Esophagus (tissue), 2 donors: Measurements from ENCODE around the gene BCL2L12. TPM values are rescaled to one million over a fixed set of nuclear protein-coding genes. Genes with fewer than 3 reads are reported as not detected.

Experiments
- H3K27ac ChIP-seq, 2 donors: one replicate each; pipeline ENCODE4 v1.5.1; 2013; ENCODE audit warnings: low read depth in 2 of 2, mild to moderate bottlenecking in 2 of 2, inconsistent platforms in 1 of 2, low read length in 1 of 2, moderate library complexity in 1 of 2
- H3K27me3 ChIP-seq, 2 donors: one replicate each; pipeline ENCODE4 v1.6.1; 2013; ENCODE audit warnings: low read length in 2 of 2, control low read depth in 1 of 2, mild to moderate bottlenecking in 1 of 2; ENCODE audit not compliant: insufficient read depth in 2 of 2, control insufficient read depth in 1 of 2
- H3K36me3 ChIP-seq, 2 donors: one replicate each; pipeline ENCODE4 v1.6.1; 2013; ENCODE audit warnings: low read length in 1 of 2; ENCODE audit not compliant: control insufficient read depth in 2 of 2, insufficient read depth in 2 of 2
- H3K4me1 ChIP-seq, 2 donors: one replicate each; pipeline ENCODE4 v1.6.1; 2013; ENCODE audit warnings: low read length in 1 of 2; ENCODE audit not compliant: control insufficient read depth in 2 of 2, insufficient read depth in 2 of 2
- H3K4me3 ChIP-seq, 2 donors: one replicate each; pipeline ENCODE4 v1.5.1; 2013; ENCODE audit warnings: low read length in 2 of 2, mild to moderate bottlenecking in 2 of 2, low read depth in 1 of 2, moderate library complexity in 1 of 2
- H3K9me3 ChIP-seq, 2 donors: one replicate each; pipeline ENCODE4 v1.6.1; 2013; ENCODE audit warnings: mild to moderate bottlenecking in 2 of 2, low read depth in 1 of 2, low read length in 1 of 2, moderate library complexity in 1 of 2; ENCODE audit not compliant: control insufficient read depth in 2 of 2, insufficient read depth in 1 of 2
- WGBS, 2 donors: extraction: QIAGEN DNeasy Blood & Tissue Kit; methylation state at CpG; one replicate each; pipeline ENCODE4 v1.1.7; 2013; 5-methylcytosine and 5-hydroxymethylcytosine counted together
- polyA plus RNA-seq, 2 donors: library from polyadenylated mRNA; stranded (reverse); fragments of 200-250 nt; gene quantifications; one replicate each; pipeline ENCODE4 v1.2.3, GENCODE V29; 2013
- donor health status: healthy with polysubstance abuse.
- donor health status: Bipolar disorder and iron deficiency.

The BCL2L12 gene
- polyA plus RNA-seq, 2 donors: 10.0 to 21.4 TPM

GRCh38 chr19:49652551-49653465, 12.9 kb upstream of the BCL2L12 start:
- Histone ChIP-seq H3K27ac (no peak overlapping the region), H3K4me3 (no peak overlapping the region), H3K36me3 (peaks cover 34 to 70% of the 10 kb centered on the region in 2 donors), H3K27me3 (no peaks in the 10 kb centered on the region), H3K4me1 (no peaks in the 10 kb centered on the region), H3K9me3 (no peaks in the 10 kb centered on the region)
- 93 to 94% methylated on average over 50 to 58 of the region's 58 CpGs for WGBS, 2 donors

GRCh38 chr19:49653466-49653806, 12.3 kb upstream of the BCL2L12 start:
- H3K4me3 ChIP-seq: no peak overlapping the region
- peaks cover 39 to 75% of the 10 kb centered on the region in 2 donors for H3K36me3 ChIP-seq
- H3K27ac ChIP-seq: no peak overlapping the region
- 91 to 93% methylated on average over 13 of the region's 13 CpGs for WGBS, 2 donors
- no peaks in the 10 kb centered on the region for H3K9me3 ChIP-seq
- H3K27me3 ChIP-seq: no peaks in the 10 kb centered on the region
- no peaks in the 10 kb centered on the region for H3K4me1 ChIP-seq

- no peak overlapping the region for H3K27ac ChIP-seq
- WGBS, 2 donors: 85 to 86% methylated on average over 10 of the region's 10 CpGs
These were observed 11.2 kb upstream of the BCL2L12 start for GRCh38 chr19:49654581-49654980.

GRCh38 chr19:49655570-49656455, 9.9 kb upstream of the BCL2L12 start:
- Histone ChIP-seq H3K27me3 (no peaks in the 10 kb centered on the region), H3K27ac (no peak overlapping the region), H3K36me3 (peaks cover 40 to 83% of the 10 kb centered on the region in 2 donors), H3K4me3 (no peak overlapping the region), H3K4me1 (peaks cover 0 to 2% of the 10 kb centered on the region in 2 donors), H3K9me3 (no peaks in the 10 kb centered on the region)
- WGBS, 2 donors: 89% methylated on average over 23 of the region's 23 CpGs

More at GRCh38 chr19:49654581-49654980, 11.2 kb upstream of the BCL2L12 start:
- H3K27me3 ChIP-seq: no peaks in the 10 kb centered on the region
- no peaks in the 10 kb centered on the region for H3K9me3 ChIP-seq
- H3K36me3 ChIP-seq: peaks cover 40 to 83% of the 10 kb centered on the region in 2 donors
- no peak overlapping the region for H3K4me3 ChIP-seq
- H3K4me1 ChIP-seq: no peaks in the 10 kb centered on the region

GRCh38 chr19:49656456-49657109, 9.2 kb upstream of the BCL2L12 start:
- no peak overlapping the region for H3K4me3 ChIP-seq
- H3K9me3 ChIP-seq: no peaks in the 10 kb centered on the region
- peaks cover 41 to 81% of the 10 kb centered on the region in 2 donors for H3K36me3 ChIP-seq
- no peak overlapping the region for H3K27ac ChIP-seq
- peaks cover 0 to 2% of the 10 kb centered on the region in 2 donors for H3K4me1 ChIP-seq
- WGBS, 2 donors: 89 to 90% methylated on average over 17 of the region's 17 CpGs
- no peaks in the 10 kb centered on the region for H3K27me3 ChIP-seq

GRCh38 chr19:49657493-49658138, 8.1 kb upstream of the BCL2L12 start:
- Histone ChIP-seq H3K4me3 (no peak overlapping the region), H3K9me3 (no peaks in the 10 kb centered on the region), H3K27me3 (no peaks in the 10 kb centered on the region), H3K4me1 (peaks cover 0 to 4% of the 10 kb centered on the region in 2 donors), H3K36me3 (peaks cover 40 to 80% of the 10 kb centered on the region in 2 donors), H3K27ac (no peak overlapping the region)
- WGBS, 2 donors: 90 to 91% methylated on average over 22 of the region's 22 CpGs

GRCh38 chr19:49658139-49658517, 7.6 kb upstream of the BCL2L12 start:
- no peak overlapping the region for H3K4me3 ChIP-seq
- peaks cover 36 to 78% of the 10 kb centered on the region in 2 donors for H3K36me3 ChIP-seq
- 84 to 86% methylated on average over 14 to 15 of the region's 15 CpGs for WGBS, 2 donors
- H3K9me3 ChIP-seq: no peaks in the 10 kb centered on the region
- H3K4me1 ChIP-seq: peaks cover 0 to 4% of the 10 kb centered on the region in 2 donors
- H3K27ac ChIP-seq: no peak overlapping the region
- no peaks in the 10 kb centered on the region for H3K27me3 ChIP-seq

- Histone ChIP-seq H3K4me1 (peaks cover 0 to 4% of the 10 kb centered on the region in 2 donors), H3K9me3 (no peaks in the 10 kb centered on the region), H3K27ac (no peak overlapping the region), H3K36me3 (peaks cover 29 to 74% of the 10 kb centered on the region in 2 donors), H3K27me3 (no peaks in the 10 kb centered on the region), H3K4me3 (no peak overlapping the region)
- 90% methylated on average over 12 of the region's 12 CpGs for WGBS, 2 donors
These were observed 6.9 kb upstream of the BCL2L12 start for GRCh38 chr19:49658566-49659442.
